Measurements from ENCODE around the gene DDR1. TPM values are rescaled to one million over a fixed set of nuclear protein-coding genes. Genes with fewer than 3 reads are reported as not detected.
"Not testable (repeated sequence)": the region's sequence is repeated elsewhere in the genome, so short reads cannot be mapped to it uniquely, and the experiment has no call there.

DDR1 gene
- total RNA-seq, 4 donors from 2014 or later: 9.9 to 77.3 (median 48.7) TPM

DNA sequence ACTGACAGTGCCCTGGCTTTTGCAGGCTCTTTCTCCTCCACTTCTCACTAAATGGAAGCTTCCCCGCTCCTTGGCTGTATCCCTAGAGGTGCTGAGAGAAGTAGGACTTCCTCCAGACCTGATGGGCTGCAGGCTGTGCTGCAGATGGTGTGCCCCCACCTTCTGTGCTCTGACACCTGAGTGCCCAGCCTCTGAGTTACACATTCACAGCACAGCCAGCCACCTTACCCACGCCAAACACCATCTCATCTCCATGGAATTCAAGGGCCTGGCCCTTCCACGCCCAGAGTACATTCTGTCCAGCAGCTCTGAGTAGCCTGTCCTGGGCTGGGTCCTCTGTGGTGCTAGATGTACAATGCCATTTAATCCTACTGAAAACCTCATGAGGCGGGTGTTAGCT lies 42.3 kb downstream of the DDR1 start:
- TF ChIP-seq, protein P1, sequence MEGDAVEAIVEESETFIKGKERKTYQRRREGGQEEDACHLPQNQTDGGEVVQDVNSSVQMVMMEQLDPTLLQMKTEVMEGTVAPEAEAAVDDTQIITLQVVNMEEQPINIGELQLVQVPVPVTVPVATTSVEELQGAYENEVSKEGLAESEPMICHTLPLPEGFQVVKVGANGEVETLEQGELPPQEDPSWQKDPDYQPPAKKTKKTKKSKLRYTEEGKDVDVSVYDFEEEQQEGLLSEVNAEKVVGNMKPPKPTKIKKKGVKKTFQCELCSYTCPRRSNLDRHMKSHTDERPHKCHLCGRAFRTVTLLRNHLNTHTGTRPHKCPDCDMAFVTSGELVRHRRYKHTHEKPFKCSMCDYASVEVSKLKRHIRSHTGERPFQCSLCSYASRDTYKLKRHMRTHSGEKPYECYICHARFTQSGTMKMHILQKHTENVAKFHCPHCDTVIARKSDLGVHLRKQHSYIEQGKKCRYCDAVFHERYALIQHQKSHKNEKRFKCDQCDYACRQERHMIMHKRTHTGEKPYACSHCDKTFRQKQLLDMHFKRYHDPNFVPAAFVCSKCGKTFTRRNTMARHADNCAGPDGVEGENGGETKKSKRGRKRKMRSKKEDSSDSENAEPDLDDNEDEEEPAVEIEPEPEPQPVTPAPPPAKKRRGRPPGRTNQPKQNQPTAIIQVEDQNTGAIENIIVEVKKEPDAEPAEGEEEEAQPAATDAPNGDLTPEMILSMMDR (IDR thresholded peaks at IDR 0.05): no peak
- DNase-seq (ENCODE audit: low spot score) (no peak), ATAC-seq (ENCODE audit: low FRiP score) (peak; percentile 65)

DNA sequence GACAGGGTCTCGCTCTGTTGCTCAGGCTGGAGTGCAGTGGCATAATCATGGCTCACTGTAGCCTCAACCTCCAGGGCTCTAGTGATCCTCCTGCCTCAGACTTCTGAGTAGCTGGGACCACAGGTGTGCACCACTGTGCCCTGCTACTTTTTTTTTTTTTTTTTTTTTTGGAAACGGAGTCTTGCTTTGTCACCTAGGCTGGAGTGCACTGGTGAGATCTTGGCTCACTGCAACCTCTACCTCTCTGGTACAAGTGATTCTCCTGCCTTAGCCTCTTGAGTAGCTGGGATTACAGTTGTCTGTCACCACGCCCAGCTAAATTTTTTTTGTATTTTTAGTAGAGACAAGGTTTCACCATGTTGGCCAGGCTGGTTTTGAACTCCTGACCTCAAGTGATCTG lies 42.8 kb downstream of the DDR1 start:
- not testable (repeated sequence) for ATAC-seq (ENCODE audit: low FRiP score); DNase-seq (ENCODE audit: low spot score)

DNA sequence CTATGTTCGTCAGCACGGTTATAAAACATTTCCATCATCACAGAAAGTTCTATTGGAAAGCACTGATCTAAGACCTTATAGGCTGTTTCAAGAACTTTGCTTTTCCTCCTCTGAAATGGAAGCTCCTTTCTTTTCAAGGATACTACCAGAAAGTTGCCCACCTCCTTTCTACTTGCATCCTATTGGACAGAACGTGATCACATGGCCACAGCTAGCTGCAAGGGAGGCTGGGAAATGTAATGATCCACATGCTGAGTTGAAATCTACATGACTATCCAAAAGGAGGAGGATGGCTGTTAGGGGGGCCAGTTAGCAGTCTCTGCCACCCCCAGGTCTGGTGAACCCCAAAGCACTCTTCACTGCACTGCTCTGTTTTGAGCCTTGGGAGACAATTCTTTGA lies 44.4 kb downstream of the DDR1 start:
- DNase-seq (ENCODE audit: low spot score): no peak
- no peak for ATAC-seq (ENCODE audit: low FRiP score)
- TF ChIP-seq, protein P1 (IDR thresholded peaks at IDR 0.05): no peak

DNA sequence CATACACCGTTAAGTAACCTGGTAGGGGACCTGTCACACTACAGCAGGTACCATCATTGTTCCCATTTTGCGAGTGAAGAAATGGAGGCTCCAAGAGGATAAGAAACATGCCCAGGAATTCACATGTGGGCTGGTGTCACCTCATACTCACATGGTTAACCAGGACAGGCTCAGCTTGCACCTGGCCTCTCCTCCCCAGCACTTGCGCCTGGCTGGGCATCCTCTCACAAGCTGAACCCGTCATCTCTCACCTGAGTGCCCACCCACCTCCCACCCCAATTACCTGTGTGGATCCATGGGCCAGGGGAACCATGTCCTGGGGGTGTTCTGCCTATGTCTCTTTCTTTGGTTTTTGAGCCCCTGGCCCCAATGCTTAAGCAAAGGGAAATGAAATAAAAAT lies 46.2 kb downstream of the DDR1 start:
- TF ChIP-seq, protein P1 (IDR thresholded peaks at IDR 0.05): no peak
- DNase-seq (ENCODE audit: low spot score) (no peak), ATAC-seq (ENCODE audit: low FRiP score) (no peak)

DNA sequence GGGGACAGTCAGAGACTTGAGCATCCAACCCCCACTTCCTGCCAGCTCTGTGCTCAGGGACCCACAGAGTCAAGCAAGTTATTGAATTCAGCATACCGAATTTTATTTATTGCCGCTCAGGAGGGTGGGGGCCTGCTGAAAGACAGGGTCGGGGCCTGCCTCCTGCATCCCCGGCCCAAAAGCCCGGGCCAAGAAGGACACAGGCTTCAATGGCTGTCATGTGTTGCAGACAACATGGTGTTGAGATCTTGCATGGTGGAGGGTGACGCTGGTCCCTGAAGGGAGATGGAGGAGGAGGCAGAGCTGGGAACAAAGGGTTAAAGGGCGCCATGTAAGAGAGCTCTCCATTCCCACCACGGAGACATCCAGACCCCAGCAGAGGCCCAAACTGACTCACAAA lies 47.0 kb downstream of the DDR1 start:
- TF ChIP-seq, protein P1 (IDR thresholded peaks at IDR 0.05): no peak
- no peak for ATAC-seq (ENCODE audit: low FRiP score)
- DNase-seq (ENCODE audit: low spot score): no peak

DNA sequence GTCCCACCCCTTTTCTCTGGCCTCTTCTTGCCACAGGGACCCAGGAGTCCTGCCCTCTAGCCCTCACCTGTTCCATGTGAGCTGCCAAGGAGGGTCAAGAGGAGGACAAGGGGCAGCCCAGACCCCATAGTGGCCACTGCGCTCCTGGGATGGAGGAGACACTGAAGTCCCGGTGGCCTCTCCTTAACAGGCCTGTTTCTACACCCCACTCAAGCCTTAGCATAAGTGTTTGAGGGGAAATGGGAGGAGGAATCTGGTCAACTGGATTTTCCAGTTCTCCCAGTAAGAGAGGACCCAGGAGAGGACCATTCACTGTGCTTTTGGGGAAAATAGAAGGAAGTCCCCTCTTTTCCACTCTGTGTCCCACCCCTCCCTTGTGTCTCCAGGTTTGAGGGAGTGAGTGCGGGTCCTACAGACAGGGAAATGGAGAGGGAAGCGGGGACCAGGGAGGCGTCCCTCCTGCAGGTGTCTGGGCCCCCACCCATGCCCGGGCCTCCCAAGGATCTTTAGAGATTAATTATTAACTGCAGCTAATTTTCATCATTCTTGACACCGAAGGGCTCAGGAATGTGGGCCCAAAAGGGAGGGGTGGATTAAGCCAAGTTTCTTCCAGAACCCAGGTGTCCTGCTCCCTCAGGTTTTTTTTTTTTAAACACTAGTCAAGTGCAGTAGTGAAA lies 47.8 kb downstream of the DDR1 start, which contains the start of gene SFTA2:
TSS of gene SFTA2 (minus strand) at position 202 of the 677 bp plus-strand sequence. CDS start at position 128, 74 bp downstream.
- no peak for ATAC-seq (ENCODE audit: low FRiP score)
- TF ChIP-seq, protein P1 (IDR thresholded peaks at IDR 0.05): no peak
- DNase-seq (ENCODE audit: low spot score): no peak

DNA sequence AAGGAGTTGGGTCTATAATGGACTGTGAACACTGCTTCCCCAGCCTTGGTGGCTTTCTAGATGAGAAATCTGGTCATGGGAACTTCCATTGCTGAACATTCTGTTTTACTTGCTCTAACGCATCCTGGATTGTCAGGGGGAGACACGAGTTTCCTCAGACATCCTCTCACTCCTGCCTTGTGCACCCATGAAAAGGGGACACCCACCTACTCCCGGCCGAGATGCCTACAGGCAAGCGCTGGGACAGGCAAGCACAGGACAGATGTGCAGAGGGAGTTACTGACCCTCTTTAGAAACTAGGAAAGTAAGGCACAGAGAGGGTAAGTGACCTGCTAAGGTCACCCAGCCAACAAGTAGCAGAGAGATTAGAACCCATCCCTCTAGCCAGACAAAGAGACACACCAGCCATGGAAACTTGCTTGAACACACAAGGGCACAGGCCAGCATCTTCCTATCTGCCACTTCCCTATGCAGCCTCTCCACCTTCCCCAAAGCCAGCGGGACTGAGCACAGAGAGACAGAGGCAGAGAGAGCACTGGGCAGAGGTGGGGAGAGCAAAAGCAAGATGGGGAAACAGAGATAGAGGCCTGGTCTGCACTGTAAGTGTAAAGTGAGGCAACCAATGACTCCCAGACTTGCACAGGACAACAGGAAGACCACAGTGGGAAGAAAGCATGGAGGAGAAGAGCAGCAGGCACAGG lies 48.5 kb downstream of the DDR1 start:
- no peak for DNase-seq (ENCODE audit: low spot score)
- ATAC-seq (ENCODE audit: low FRiP score): no peak
- TF ChIP-seq, protein P1 (IDR thresholded peaks at IDR 0.05): no peak
